AG04449 (cell line): ENCODE measurements around the gene TYW1.
"Not testable (repeated sequence)": the region's sequence is repeated elsewhere in the genome, so short reads cannot be mapped to it uniquely, and the experiment has no call there.

Experiments
- CTCF ChIA-PET: fragments of 350-600 bp; formaldehyde crosslinking; extraction: SDS; loops from one replicate; lab custom pipeline; 2021; ENCODE audit warnings: antibody characterized with exemption; lab: Yijun Ruan, JAX
- POLR2A ChIA-PET: fragments of 400-600, 350-600 bp; formaldehyde crosslinking; extraction: SDS; loops from one replicate; lab custom pipeline; 2020; ENCODE audit warnings: antibody characterized with exemption, inconsistent platforms; lab: Yijun Ruan, JAX
- DNase-seq: peaks from one replicate; pipeline ENCODE4 v3.0.0-alpha.2; 2010; ENCODE audit warnings: low read depth, low spot score
- H3K4me3 ChIP-seq: 2 replicates; pipeline ENCODE4 v1.5.1; 2011; ENCODE audit warnings: low read depth, mild to moderate bottlenecking, control low read depth, low read length
- TF ChIP-seq, protein P1 (sequence below): IDR thresholded peaks from one replicate; pipeline ENCODE4 v1.5.1; 2011; ENCODE audit warnings: mild to moderate bottlenecking, moderate library complexity, low read length, control low read depth, inconsistent platforms; ENCODE audit not compliant: insufficient read depth; ENCODE audit errors: missing control alignments

TYW1 gene

DNA sequence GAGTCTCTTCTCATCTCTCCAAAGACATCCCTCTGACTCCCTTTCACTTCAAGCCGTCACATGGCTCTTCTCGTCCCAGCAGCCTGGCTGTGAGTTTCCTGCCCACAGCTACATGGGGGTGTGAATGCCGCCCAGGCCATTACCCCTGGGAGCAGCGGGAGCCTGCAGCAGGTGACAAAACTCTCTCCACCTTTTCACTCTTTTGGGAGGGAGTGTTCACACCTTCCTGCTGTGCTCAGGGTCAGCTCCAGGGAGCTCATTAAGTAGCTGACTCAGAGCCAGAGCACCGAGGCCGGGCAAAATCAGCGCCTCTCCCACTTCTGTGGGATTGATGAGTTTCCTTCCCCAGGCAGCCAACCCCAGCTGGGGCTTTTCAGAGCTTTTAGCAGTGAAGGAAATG is 271.3 kb downstream of the TYW1 start:
- no peak overlapping the region for H3K4me3 ChIP-seq
- CTCF ChIA-PET, result no interaction called here
- POLR2A ChIA-PET, result interaction anchor here (0.6 kb wide), 1 partner anchor 224 kb away, joined by 3 read pairs; no protein-coding TSS in a partner anchor
- DNase-seq, result no peak
- TF ChIP-seq, protein P1, sequence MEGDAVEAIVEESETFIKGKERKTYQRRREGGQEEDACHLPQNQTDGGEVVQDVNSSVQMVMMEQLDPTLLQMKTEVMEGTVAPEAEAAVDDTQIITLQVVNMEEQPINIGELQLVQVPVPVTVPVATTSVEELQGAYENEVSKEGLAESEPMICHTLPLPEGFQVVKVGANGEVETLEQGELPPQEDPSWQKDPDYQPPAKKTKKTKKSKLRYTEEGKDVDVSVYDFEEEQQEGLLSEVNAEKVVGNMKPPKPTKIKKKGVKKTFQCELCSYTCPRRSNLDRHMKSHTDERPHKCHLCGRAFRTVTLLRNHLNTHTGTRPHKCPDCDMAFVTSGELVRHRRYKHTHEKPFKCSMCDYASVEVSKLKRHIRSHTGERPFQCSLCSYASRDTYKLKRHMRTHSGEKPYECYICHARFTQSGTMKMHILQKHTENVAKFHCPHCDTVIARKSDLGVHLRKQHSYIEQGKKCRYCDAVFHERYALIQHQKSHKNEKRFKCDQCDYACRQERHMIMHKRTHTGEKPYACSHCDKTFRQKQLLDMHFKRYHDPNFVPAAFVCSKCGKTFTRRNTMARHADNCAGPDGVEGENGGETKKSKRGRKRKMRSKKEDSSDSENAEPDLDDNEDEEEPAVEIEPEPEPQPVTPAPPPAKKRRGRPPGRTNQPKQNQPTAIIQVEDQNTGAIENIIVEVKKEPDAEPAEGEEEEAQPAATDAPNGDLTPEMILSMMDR, result no peak

DNA sequence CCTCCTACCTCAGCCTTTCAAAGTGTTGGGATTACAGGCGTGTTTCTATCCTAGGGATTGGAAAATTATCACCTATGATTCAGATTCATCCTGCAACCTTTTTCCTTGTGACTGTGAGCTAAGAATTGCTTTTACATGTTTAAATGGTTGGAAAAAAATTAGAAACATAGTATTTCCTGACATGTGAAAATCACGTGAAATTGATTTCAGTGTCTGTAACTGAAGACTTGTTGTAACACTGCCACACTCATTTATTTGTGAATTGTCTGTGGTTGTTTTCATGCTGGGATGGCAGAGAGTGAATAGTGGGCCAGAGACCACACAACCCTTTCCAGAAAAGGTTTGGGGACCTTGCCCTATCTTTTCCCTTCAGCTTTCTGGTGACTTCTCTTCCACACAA is 273.3 kb downstream of the TYW1 start:
- H3K4me3 ChIP-seq, DNase-seq, CTCF ChIA-PET, POLR2A ChIA-PET: not testable (repeated sequence)
